ENCODE results near the gene MYF5.

Gene MYF5

DNA sequence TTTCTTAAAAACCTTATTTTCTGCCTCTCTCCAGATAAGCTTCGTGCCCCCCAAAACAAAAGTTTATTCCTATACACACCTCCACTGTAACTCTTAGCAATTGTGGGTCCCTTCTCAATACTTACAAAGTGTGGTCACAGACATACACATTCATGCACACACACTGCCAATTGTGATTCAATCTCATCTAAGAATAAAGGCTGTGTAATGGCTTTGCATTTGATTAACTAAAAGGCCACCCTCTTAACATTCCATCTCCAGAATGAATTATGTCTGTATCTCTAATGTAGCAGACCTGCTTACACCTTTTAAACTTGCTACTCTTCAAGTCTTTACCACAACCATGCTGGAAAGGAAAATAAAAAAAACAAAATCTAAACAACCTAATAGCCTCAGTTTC is 49.5 kb downstream of the MYF5 start:
- DNase-seq (ENCODE audit: low read depth), result no peak

DNA sequence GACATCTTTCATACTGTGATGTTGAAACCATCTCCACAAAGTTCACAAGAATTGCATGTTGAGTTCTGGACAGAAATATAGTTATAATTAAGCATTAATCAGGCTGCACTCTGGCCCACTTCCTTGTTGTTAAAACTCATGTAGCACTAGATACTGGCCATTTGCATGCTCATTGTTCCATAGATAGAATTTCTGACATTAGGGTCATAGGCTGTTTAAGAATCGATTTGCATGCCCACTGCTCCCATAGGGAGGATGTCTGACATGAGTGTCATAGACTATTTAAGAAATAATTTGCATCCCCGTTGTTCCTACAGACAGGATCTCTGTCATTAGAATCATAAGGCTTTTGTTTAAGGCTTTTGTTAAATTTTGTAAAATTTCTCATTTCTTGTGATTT is 50.2 kb downstream of the MYF5 start:
- DNase-seq (ENCODE audit: low read depth), result no peak
